Measurements from ENCODE around the gene P2RX1.

P2RX1 gene

DNA sequence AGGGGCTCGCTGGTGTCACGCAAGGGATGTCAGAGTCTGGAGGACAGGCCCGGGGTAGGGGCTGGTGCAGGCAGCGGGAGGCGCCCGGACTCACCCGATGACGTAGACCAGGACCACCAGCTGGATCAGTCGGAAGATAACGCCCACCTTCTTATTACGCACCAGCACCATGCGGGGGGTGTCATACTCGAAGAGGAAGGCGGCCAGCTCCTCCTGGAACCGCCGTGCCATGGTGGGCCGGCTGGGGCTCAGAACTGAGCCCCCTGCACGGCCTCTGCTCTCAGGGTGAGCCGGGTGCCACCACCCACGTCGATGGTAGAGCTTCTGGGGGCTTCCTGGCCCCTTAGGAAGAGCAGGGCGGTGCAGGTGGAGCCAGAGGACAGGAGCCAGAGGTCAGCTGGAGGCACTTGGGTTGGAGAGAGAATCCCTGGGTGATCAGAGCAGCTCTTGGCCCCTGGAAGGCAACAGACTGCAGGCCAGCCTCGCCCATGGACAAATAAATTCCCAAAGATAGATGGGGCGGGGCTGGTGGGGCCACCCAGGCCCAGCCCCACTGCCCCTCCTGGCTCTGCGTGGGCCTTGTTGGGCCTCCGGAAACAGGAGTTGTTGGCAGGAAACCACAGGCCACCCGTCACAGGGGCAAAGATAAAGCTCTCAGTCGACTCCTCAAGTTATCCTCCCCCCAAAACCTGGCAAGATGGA lies at the start of gene P2RX1:
TSS of gene P2RX1 (minus strand) at position 471 of the 702 bp plus-strand sequence. CDS start at position 231, 240 bp downstream.
- no peak for DNase-seq

DNA sequence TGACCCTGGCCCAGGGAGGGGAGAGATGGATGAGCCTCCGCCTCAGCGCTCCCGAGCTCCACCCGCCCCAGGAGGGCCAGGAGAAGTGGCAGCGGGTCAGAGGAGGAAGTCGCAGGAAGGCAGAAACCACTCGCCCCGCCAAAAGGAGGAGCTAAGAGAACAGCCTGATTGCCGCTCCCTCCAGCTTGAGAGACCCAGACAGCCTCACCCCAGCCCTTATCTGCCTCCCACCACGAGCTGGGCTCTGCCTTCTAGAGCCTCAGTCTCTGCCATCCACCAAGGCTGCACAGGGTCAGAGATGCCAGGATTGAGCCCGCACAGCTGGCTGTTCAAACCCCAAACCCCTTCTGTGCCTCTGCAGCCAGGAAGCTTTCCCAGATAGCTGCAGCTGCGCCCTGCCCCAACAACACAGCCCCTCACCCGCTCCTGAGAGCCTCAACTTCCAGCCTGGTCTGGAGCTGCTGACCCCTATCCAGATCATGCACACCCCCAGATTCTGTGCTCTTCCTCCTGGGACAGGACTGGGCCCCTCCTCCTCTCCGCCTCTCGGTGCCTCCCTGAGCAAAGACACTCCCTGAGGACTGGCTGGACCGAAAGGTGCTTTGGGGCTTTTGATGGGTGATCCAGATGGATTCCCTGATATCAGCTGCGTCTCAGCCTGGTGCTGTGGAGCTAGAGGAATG lies 49.0 kb upstream of the P2RX1 start:
- no peak for DNase-seq

DNA sequence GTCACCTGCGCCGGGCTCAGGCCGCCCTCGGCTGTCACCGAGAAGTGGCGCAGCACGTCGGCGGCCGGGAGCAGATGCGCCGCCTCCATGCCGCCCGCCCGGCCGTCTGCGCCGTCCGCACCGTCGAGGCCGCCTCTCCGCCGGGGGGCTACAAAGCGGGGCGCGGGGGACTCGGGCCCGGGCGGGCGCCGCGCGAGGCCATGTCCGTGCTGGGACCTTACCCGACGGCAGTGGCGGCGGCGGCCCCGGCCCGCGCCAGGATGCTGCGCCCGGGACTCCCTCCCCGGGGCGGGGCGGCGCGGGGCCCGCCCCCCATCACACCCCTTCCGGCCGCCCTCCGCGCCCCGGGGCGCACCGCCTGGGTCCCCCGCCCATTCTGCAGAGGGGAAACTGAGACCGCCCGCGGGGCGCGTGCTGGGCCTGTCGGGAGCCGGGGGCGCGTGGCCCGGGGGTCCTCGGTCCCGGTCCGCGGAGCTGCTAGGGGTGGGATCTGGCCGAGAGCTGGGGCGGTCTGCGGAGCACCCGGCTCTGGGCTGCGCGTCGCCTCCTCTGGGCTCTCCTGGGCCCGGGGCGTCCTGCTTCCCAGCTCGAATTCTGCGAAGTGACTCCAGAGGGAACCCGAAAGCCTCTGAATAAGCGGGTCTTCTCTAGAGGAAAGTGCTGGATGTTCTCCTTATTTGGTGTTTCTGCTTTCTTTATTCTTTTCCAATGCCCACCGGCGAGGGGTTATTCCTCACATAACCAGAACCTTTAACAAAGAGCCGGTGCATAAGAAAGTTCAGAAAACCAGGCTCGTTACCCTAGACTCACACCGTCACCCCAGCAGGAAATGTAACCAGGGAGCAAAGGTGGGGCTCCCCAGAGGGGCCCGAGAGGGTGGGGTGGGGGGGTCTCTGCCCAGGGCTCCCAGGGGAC lies 48.2 kb upstream of the P2RX1 start, which contains the start of gene ATP2A3:
TSS of gene ATP2A3 (minus strand) at position 235 of the 915 bp plus-strand sequence. CDS start at position 89, 146 bp downstream.
- DNase-seq, result no peak

DNA sequence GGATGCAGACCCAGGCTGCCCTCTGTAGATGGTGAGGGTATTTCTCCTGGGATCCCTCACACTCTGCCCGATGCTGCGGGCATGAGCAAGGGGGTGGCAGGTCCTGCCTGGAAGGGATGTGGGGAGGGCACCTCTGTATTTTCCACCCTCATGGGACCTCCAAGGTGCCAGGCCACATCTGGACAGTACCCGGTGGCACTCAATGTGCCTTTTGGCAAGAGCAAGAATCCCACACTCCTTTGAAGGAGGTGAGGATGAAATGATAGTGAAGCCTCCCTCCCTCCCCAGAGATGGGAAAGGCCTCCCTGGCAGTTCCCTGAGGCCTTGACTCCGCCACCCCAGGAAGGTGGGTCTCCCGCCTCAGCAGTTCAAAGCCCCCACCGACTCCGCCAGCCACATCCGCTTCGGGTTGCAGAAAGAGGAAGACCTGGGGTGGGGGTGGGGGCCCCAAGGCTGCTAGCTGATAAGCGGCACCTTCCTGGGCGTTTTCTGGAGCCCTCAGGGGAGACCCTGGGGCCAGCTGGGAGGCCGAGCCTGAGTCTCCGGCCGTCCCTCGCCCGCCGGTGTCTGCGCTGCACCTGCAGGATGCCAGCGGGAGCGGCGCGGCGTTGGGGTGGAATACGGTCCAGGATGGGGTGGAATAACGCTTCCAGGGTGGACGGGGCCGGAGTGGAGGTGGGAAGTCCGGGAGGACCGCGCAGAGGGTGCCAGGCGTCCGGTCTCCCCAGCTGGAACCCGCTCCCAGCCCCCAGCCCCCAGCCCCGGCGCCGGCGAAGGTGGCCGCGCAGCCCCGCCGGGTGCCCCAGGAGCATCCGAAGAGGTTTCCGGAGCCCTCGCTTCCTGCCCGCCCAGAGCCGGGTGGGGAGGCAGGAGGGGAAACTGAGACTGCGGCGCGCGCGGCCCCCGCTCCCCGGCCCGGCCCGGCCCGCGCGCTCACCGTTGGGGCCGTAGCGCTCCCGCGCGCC lies 47.3 kb upstream of the P2RX1 start:
- DNase-seq, result no peak

DNA sequence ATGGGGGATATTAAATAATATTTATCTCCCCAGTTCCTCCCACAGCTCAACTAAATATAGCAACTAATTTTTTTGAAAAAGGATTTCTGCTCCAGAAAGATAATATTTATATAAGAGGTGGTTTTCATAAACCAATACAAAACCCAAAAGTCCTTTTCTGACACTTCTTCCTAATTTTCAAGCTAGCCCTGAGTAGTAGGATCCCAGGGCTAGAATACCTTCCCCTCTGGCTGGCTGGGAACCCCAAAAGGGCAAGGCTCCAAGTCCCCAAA lies 46.6 kb upstream of the P2RX1 start:
- DNase-seq, result no peak

DNA sequence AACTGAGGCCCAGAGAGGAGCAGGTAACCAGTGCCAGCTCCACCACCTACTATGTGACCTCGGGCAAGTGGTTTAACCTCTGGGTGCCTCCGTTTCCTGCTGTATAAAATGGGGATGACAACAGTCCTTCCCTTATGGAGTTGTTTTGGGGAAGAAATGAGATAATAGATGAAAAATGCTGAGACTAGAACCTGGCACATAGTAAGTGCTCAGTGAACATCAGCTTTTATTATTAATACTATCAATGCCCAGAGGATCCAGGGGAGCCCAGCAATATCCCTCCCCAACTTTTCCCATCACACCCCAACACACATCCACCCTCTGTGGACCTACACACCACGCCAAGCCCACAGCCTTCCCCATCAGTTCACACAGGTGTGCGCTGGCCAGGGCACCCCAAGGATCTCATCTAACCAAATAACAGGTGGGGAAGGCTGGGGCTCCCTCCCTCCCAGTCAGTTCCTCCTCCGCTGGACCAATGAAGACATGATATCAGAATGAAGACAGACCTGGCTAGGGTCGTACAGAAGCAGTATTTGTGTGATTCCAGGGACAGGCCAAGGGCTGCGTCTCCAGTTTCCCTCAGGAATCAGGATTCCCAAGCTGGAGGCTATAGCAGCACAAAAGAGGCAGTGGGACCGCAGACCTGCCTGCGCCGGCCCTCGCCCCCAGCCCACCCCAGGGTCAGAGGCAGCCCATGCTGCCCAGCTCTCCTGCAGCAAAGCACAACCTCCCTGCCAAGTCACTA lies 46.1 kb upstream of the P2RX1 start:
- no peak for DNase-seq

DNA sequence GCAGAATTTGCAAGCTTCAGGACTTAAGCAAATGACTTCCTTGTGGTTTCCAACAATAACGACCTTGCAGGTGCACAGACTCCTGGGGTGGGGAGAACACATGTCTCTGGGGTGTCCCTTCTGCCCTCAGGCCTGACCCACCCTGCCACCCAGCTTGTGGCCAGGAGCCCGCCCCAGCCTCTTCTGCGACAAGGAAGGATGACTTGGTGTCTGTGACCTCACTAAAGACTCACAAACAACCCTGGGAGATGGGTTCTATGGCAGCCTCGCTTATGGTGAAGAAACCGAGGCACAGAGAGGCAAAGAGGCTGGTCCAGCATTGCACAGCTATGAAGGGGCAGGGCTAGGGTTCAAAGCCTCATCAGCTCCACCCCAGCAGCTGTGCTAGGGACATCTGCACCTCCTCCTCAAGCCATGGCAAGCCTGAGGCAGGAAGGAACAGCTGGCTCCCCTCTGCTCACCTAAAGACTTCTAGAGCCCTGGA lies 45.3 kb upstream of the P2RX1 start:
- DNase-seq, result no peak

DNA sequence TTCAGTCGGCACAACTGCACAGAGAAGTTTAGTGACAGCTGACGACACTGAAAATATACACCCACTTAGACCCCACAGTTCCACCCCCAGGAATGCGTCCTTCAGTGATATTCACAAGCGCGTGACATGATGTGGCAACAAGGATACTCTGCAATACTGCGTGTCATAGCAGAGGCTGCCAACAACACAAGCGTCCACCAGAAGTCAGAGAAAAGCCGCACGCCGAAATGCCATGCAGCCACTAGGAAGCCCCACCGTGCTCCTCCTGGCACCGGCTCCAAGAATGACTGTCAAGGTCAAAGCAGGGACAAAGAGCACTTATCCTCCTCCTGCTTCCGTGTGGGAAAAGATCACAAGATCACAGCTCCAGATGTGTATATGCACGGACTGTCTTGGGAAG lies 44.5 kb upstream of the P2RX1 start:
- no peak for DNase-seq

DNA sequence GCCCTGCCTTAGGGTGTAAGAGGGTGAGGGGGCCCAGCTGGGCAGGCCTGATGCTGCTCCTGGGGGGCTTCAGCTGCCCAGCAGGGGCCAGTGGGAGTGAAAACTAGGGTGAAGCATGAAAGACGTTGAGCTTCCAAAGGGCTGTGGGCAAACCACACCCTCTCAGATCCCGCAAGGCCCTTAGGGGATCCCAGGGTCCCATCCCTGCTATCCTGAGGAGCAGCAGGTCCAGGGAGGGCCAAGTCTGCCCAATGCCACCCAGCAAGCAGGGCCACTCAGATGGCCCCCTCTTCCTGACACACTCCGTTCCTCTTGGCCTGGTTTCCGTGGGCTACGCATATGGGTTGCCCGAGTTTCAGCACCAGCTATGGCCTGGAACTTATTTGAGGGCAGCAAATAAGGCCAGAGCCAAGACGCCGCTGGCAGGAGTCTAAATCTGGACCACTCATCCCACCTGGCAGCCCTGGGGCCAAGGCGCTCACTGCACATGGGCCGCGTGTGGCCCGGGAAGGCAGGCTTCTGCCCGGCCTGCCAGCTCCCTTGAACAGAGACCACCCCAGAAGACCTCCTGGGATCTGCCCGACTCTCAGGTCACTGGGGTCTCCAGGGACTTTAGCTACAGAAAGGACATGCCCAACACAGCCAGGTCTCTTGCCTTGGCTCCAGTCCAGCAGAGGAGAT lies 43.8 kb upstream of the P2RX1 start:
- DNase-seq, result no peak

DNA sequence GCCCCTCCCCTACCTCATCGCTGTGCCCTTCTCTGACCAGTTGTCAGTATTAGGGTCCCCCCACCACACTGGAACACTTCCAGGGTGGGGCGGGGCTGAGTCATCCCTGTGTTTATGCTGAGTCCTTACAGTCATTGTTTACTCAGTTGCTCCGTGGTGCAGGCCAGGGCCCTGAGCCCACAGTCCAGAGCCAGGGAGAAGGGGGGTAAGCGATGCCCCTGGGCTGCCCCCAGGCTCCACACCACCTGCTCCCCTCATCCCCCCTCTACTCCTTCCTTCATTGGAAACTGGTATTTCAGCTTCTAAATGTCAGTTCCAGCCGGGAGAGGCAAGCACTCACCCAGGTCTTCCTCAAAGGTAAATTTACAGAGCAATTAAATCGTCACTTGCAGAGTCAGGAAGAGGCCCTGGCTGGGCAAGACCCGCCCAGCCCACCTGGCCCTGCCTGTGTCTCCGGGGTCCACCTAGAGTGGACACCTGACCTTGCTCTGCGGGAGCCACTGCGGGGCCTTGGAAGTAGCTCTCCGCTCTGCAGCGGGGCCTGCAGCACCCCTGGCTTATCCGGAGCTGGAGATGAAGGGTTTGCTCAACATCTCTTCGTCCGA lies 43.1 kb upstream of the P2RX1 start:
- peak; percentile 74 for DNase-seq

DNA sequence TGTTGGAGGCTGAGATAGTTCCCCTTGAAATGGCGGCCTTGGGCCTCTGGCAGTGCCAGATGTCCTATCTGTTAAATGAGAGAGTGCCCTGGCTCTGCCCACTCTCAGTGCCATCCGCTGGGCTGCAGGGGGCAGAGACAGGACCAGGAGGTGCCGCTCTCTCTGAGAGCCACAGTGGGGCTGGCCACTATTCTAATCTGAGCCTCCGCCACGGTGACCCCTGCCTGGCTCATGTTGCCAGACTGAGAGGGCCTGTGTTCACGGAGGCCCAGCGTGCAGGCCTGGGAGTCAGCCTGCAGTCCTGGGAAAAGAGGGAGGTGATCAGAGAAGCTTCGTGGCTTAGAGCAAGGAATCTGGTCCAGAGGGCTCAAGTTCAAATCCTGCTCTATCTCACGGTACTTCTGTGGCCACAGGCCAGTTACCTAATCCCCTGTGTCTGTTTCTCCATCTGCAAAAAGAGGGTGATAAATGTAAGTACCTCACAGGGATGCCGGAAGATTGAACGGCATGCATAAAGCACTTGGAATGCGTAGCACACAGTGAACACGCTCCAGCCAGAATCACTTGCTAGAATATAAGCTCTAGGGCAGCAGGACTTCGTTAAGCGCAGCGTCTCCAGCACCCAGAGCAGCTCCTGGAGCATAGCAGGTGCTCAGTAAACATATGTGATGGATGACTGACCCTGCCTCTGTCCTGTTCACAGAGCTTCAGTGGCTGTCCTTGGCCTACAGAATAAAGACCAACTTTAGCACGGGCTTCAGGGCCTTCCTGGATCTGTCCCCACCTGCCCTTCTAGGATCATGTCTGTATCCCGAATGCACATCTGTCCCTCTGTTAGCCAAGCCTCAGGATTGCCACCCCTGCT lies 41.7 kb upstream of the P2RX1 start:
- no peak for DNase-seq

DNA sequence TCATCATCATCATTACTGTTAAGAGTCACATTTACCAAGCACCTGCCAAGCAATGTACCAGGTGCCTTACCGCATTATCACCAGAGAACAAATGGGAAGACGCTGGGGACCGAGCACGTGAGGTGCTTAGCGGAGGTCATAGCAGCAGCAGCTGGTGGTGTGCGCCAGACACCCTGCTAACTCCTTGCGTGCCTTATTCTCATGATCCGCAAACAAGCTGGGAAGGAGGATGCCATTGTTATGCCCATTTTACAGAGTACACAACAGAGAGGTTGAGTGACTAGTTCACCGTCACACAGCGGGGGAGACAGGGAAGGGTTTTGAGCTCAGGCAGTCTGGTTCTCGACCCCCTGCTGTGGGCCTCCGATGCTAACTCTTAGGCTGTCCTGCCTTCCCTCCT lies 40.7 kb upstream of the P2RX1 start:
- DNase-seq, result peak; percentile 74

DNA sequence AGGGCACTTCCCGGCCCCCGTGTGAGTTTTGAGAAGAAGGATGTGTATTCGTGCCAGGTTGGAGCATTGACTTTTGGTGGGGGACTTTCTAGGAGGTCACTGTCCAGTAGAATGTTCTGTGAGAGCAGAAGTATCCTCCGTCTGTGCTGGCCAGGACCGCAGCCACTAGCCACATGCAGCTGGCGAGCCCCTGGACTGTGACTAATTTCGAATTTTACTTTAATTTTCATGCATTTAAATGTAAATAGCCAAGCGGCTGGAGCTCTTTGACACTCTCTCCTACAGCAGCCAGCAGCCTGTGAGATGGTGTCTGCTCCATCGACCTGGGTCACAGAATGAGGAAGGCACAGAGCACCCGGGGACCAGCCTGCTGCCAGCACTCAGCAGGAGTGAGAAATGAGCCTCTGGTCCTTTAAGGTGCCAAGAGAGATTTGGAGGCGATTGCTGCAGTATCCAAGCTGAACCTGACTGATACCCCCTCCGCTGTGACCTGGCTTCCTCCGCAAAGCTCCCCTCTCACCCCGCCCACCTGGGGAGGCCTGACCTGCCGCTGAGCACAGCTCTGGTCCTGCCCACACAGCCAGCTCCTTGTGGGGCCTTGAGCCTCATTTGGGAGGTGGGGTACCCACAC lies 40.2 kb upstream of the P2RX1 start:
- DNase-seq, result no peak

DNA sequence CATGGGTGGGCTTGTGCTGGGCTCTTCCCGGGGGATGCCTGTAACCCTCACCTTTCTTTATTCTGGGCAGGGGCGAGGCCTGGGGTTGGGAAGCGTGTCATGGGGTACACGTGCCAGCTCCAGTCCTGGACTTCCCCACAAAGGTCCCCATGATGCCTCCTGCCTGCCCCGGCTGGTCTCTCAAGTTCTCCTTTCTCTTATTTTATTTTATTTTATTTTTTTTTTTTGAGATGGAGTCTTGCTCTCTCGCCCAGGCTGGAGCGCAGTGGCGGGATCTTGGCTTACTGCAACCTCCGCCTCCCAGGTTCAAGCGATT lies 39.4 kb upstream of the P2RX1 start:
- no peak for DNase-seq

DNA sequence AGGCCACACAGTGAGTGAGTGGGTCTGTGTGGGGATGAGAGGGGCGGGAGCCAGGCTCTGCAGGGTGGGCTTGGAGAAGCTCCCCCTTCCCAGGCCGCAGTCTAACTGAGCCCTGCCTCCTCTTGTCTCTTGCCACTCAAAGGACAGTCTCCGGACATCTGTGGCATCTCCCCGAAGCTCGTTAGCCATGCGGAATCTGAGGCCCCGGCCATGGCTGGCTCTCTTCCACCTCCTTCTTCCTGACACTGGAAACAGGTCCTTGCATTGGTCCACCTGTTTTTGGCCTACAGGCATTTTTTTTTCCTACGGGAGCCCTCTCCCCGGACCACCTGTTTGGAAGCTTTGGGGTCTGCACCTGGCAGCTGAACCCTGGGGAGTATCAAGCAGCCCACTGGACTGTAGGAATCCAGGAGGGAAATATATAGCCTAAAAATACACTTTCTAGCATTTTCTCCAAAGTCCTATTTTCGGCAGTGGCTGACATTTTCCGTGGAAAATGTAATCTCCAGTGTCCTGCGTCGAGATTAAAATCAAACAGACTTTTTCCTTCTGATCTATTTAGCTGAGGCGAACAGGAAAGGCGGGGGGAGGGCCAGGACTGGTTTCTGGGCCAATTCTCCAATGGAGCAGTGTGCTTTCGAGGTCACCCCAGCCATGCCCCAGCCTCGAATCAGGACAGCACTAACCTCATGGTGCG lies 38.9 kb upstream of the P2RX1 start:
- DNase-seq, result no peak

DNA sequence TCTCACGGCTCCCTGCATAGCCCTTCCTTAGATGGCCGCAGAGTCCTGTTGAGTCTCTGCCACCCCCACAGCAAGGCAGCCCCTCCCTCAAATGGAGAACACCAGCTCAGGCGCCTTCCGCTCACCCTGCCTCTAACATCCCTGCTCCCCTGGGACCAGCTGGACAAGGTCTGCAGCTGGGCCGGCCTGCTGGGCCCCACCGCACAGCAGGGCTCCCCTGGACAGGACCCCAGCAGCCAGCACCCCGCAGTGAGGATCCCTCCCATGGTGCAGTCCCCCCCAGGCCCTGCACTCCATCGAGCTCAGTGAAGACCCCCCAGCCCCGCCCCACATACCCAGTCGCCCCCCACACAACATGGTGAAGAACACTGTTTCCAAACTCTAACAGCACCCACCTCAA lies 37.8 kb upstream of the P2RX1 start:
- no peak for DNase-seq

DNA sequence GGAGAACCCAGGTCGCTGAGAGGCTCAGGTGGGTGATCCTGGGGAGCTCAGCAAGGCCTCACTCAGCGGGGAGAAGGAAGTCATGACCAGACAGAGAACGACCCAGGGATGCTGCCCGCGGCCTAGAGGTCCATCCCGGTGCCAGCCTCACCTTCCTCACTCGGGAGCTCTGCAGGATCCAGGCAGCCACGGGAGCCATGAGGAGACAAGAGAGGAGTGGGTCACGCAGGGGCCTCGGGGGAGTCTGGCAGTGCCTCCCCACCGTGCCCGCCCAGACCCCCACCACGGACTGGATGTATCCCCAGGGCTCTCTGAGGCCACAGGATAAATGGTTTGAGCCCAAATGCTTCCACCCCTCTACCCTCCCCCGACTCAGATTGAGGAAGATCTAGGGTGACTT lies 37.3 kb upstream of the P2RX1 start:
- no peak for DNase-seq

DNA sequence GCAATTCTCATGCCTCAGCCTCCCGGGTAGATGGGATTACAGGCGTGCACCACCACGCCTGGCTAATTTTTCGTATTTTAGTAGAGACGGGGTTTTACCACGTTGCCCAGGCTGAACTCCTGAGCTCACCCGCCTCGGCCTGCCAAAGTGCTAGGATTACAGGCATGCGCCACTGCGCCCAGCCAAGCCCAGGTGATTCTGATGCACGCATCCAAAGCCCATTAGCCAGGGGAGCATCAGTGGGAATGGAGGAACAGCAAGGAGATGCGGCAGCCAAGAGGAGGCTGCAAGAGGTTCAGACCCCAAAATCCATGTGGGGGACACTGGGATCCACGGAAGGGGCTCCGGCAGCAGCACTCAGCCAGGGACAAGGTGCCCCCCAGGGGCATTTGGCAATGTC lies 35.9 kb upstream of the P2RX1 start:
- DNase-seq, result no peak

DNA sequence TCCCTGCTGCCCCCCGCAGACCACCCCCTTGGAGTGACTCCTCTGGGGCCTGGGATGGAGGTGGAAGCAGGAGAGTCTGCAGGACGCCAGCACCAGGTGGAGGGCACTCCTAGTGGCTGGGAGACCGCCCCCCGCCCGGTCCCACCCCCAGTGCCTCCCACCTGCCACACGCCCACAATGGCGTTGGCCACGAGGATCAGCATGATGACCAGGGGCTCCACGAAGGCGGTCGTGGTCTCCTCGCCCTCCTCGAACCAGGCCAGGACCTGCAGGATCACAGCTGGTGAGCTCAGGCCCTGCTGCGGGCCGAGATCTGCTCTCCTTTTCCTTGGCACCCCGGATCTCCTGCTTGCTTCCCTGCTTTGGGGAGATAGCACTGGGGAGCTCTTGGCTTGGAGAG lies 35.2 kb upstream of the P2RX1 start:
- DNase-seq, result no peak

All from COR-L47 (cell line).